GM18511 (cell line): Measurements from ENCODE around the gene SUSD6.
"Not testable (repeated sequence)": the region's sequence is repeated elsewhere in the genome, so short reads cannot be mapped to it uniquely, and the experiment has no call there.

Experiments
- ATAC-seq: cut with Tn5 transposase; IDR thresholded peaks from one replicate; pipeline ENCODE4 v1.9.1; 2021; ENCODE audit warnings: mild to moderate bottlenecking, moderate library complexity; ENCODE audit not compliant: unreplicated experiment

The SUSD6 gene

GRCh38 chr14:69647213-69647612 lies 35.8 kb downstream of the SUSD6 start:
- no peak for ATAC-seq

DNA sequence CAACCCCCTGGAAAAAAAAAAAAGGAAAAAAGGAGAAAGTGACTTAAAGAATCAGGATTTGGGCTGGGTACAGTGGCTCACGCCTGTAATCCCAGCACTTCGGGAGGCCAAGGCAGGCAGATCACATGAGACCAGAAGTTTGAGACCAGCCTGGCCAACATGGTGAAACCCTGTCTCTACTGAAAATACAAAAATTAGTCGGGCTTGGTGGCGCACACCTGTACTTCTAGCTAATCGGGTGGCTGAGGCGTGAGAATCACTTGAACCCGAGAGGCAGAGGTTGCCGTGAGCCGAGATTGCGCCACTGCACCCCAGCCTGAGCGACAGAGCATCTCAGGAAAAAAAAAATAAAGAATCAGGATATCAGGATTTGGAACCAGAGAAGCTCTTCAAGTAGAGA lies 36.2 kb downstream of the SUSD6 start:
- ATAC-seq, result not testable (repeated sequence)

GRCh38 chr14:69648480-69649451 lies 37.4 kb downstream of the SUSD6 start:
- ATAC-seq, result peak; percentile 69

DNA sequence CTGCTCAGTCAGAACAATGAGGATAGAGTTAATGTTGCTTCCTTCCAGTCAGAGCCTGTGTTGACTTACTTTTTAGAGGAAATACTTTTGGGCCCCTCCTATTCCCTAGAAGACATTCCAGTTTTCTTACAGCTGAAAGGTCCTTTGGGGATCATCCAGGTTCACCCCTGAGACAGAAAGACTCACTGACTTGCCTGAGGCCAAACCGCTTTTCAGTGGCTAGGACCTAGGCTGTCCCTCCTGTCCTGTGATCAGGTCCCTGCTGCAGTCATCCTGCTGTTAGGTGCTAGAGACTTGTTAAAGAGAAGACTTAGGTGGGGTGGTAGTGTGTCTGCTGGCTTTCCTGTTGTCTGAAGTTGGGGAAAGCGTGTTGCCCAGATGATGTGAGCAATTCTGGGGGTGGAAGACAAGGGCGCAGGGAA lies 39.6 kb downstream of the SUSD6 start:
- ATAC-seq, result no peak

DNA sequence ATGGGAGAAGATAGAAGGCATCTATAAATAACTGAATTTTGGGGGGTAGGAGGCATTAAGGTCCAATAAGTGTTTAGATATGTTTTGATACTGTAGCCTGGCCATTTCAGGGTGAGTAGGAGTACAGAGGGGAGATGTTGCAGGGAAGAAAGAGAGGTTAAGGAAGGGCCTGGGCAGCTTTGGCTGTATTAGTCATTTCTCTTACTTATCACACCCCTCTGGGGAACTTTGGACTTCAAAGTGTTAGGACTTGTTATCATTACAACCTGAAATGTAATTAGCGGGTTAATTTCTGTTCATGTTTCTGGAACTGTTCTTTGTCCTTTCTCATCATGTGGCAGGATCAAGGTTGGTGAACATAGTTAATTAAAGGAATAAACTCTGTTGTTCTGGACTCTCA lies 40.3 kb downstream of the SUSD6 start:
- ATAC-seq, result no peak

GRCh38 chr14:69652942-69653684 lies 41.7 kb downstream of the SUSD6 start:
- peak; percentile 60 for ATAC-seq

- no peak for ATAC-seq
These were observed 42.7 kb downstream of the SUSD6 start for GRCh38 chr14:69654116-69654515.

- ATAC-seq, result no peak
These were observed 46.6 kb downstream of the SUSD6 start for GRCh38 chr14:69657950-69658355.

- ATAC-seq, result no peak
These were observed 47.4 kb downstream of the SUSD6 start for GRCh38 chr14:69658664-69659261.

GRCh38 chr14:69660344-69661193 lies 49.2 kb downstream of the SUSD6 start:
- ATAC-seq, result no peak

- no peak for ATAC-seq
These were observed 49.8 kb downstream of the SUSD6 start for GRCh38 chr14:69661194-69661537.

DNA sequence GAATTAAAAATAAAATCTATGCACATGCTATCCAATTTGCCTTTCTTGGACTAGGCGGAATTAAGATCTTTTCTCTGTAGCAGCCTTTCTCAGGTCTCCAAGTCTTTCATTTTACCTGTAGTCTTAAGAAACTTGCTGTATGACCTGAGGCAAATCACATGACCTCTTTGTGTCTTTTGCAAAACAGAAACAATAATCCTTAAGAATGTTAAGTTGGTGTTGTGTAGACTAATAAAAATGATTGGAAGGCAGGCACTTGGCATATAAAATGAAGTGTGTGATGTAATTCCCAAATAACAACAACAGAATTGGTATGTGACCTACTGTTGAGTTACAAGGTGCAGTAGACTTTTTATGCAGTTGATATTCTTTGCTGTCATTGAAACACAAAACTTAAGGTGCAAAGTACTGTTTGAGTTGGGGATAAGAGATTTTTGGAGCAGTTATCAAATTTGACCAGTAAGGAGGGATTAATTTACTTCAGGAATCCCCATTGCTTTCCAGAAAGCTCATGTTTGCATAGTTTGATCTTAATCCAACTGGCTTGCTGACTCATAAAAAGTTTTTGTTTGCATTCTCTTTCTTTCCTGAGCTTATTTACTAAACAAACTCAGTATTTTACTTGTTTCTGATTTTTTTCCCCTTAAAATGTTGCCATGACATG lies 51.4 kb downstream of the SUSD6 start:
- no peak for ATAC-seq

- ATAC-seq, result no peak
These were observed 51.9 kb downstream of the SUSD6 start for GRCh38 chr14:69663300-69663643.

- ATAC-seq, result no peak
These were observed 52.9 kb downstream of the SUSD6 start for GRCh38 chr14:69664265-69664664.

DNA sequence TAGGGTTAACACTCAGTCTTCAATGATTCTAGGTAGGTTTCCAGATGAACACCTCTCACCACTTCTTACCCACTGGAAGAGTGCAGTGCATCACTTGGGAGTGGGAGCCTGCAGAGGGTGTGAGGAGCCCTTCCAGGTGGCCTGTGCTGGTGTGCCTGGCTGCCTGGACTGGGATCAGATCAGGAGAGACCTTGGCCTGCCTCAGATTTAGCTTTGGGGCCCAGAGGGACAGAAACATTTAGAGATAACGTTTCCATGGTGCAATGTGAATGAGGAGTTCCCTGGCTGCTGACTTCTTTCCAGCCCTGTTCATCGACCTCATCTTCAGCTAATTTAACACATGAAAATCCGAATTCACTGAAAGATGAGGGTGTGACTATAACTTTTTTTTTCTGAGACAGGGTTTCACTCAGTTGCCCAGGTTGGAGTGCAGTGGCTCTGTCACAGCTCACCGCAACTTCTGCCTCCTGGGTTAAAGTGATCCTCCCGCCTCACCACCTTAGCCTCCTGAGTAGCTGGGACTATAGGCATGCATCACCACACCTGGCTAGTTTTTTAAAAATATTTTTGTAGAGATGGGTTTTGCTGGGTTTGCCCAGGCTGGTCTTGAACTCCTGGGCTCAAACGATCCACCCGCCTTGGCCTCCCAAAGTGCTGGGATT lies 53.6 kb downstream of the SUSD6 start:
- no peak for ATAC-seq

- ATAC-seq, result no peak
These were observed 54.2 kb downstream of the SUSD6 start for GRCh38 chr14:69665631-69666030.

GRCh38 chr14:69666112-69666511 lies 54.7 kb downstream of the SUSD6 start:
- ATAC-seq, result no peak

- ATAC-seq, result no peak
These were observed 55.4 kb downstream of the SUSD6 start for GRCh38 chr14:69666690-69667211.

DNA sequence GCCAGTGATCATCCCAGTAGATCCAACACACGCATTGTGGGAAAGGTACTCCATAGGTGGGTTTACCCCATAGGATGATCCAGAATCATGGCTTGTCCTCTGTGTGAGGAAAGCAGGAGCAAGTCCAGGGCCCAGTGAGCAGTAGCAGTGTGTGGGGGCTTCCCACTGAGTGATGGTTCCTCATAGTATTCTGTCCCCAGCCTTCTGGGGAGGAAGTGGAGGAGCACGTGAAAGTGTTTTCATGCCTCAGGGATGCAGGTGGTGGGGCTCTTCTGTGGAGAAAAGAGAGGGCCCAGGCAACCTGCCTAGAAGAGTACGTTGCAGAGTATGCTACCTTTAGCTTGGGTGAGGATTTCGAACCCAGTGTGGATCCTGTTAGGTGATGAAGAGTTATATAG lies 56.5 kb downstream of the SUSD6 start:
- peak; percentile 50 for ATAC-seq

DNA sequence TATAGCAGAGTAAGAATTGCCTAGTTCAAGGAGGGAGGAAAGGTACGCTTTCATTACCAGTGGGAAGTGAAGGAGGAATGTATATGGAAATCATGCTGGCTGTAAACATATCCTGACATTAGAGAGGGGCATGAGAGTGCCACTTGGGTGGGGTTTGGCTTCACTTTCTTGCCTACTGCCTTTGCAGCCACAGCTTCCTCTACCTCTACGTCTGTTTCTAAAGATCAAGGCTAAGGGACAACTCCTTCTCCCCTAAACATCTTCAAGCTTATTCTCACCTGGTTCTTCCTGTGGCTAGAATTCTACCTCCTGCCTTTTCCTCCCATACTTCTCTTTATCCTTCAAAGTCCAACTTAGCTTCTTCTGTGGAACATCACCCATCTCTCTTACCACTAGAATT lies 58.0 kb downstream of the SUSD6 start:
- ATAC-seq, result no peak
